HEK293 (cell line): ENCODE results near the gene MICAL3.
"Not testable (repeated sequence)": the region's sequence is repeated elsewhere in the genome, so short reads cannot be mapped to it uniquely, and the experiment has no call there.

Experiments used
- CTCF ChIA-PET: fragments of 350-600 bp; formaldehyde crosslinking; extraction: SDS; loops from one replicate; lab custom pipeline; 2021; ENCODE audit warnings: antibody characterized with exemption; lab: Yijun Ruan, JAX
- POLR2A ChIA-PET: fragments of 300-600 bp; formaldehyde crosslinking; extraction: SDS; loops from one replicate; lab custom pipeline; 2020; ENCODE audit warnings: antibody characterized with exemption, inconsistent platforms; lab: Yijun Ruan, JAX
- H3K27ac ChIP-seq: fragments of 200-500 bp; sonication (Bioruptor generic); 2 replicates; pipeline ENCODE4 v1.5.1; 2014; ENCODE audit warnings: low read depth, low read length, control low read depth, inconsistent platforms; ENCODE audit errors: extremely low read depth
- H3K36me3 ChIP-seq, 2 experiments: fragments of 200-500 bp in 1 of 2; sonication (Bioruptor generic) in 1 of 2; 1 replicate in 1 of 2; 2 replicates in 1 of 2; pipeline ENCODE4 v1.5.1; 2014 to 2017; ENCODE audit warnings: inconsistent platforms in 2 of 2, low read length in 2 of 2; ENCODE audit not compliant: control insufficient read depth in 2 of 2, insufficient read depth in 1 of 2
- H3K4me1 ChIP-seq: fragments of 200-500 bp; sonication (Bioruptor generic); 2 replicates; pipeline ENCODE4 v1.5.1; 2014; ENCODE audit warnings: mild to moderate bottlenecking, low read length, inconsistent platforms; ENCODE audit not compliant: control insufficient read depth, insufficient read depth
- H3K4me3 ChIP-seq: 2 replicates; pipeline ENCODE4 v1.5.1; 2011; ENCODE audit warnings: low read depth, mild to moderate bottlenecking, control low read depth, low read length, moderate library complexity
- H3K9me3 ChIP-seq: fragments of 200-500 bp; sonication (Bioruptor generic); 2 replicates; pipeline ENCODE4 v1.5.1; 2014; ENCODE audit warnings: low read depth, low read length, inconsistent platforms; ENCODE audit not compliant: control insufficient read depth, insufficient read depth
- GLIS2 ChIP-seq: fragments of 450-650 bp; formaldehyde crosslinking; IDR thresholded peaks from 2 replicates; pipeline ENCODE4 v1.5.1; 2016; ENCODE audit warnings: missing biosample characterization, missing genetic modification characterization
- KLF1 ChIP-seq: fragments of 450-650 bp; formaldehyde crosslinking; IDR thresholded peaks from 2 replicates; pipeline ENCODE4 v1.5.1; 2016; ENCODE audit warnings: missing biosample characterization, missing genetic modification characterization
- REST ChIP-seq: fragments of 450-650 bp; formaldehyde crosslinking; IDR thresholded peaks from 2 replicates; pipeline ENCODE4 v1.5.1; 2016; ENCODE audit warnings: missing biosample characterization, missing genetic modification characterization
- SP3 ChIP-seq: fragments of 450-650 bp; formaldehyde crosslinking; IDR thresholded peaks from 2 replicates; pipeline ENCODE4 v1.5.1; 2016; ENCODE audit warnings: missing biosample characterization, missing genetic modification characterization
- TCF7L2 ChIP-seq: IDR thresholded peaks from 2 replicates; pipeline ENCODE4 v1.6.1; 2011; ENCODE audit warnings: low read depth, mild to moderate bottlenecking, inconsistent platforms, low read length, moderate library complexity, borderline replicate concordance
- TRIM28 ChIP-seq: IDR thresholded peaks from 2 replicates; pipeline ENCODE4 v1.6.1; 2011; ENCODE audit warnings: low read length, control low read depth, borderline replicate concordance
- ZBTB11 ChIP-seq: fragments of 450-650 bp; formaldehyde crosslinking; conservative IDR thresholded peaks from 2 replicates; pipeline ENCODE4 v1.5.1; 2016; ENCODE audit warnings: low read depth, missing biosample characterization, missing genetic modification characterization
- ZBTB21 ChIP-seq: fragments of 450-650 bp; formaldehyde crosslinking; IDR thresholded peaks from 2 replicates; pipeline ENCODE4 v1.5.1; 2017; ENCODE audit warnings: missing biosample characterization, missing genetic modification characterization
- ZBTB8A ChIP-seq: fragments of 450-650 bp; formaldehyde crosslinking; IDR thresholded peaks from 2 replicates; pipeline ENCODE4 v1.5.1; 2016; ENCODE audit warnings: missing biosample characterization, missing genetic modification characterization
- ZNF10 ChIP-seq: fragments of 450-650 bp; formaldehyde crosslinking; IDR thresholded peaks from 2 replicates; pipeline ENCODE4 v1.5.1; 2017; ENCODE audit warnings: missing biosample characterization, missing genetic modification characterization
- ZNF138 ChIP-seq: fragments of 450-650 bp; formaldehyde crosslinking; IDR thresholded peaks from 2 replicates; pipeline ENCODE4 v1.5.1; 2016; ENCODE audit warnings: missing biosample characterization, missing genetic modification characterization, borderline replicate concordance
- ZNF174 ChIP-seq: fragments of 450-650 bp; formaldehyde crosslinking; IDR thresholded peaks from 2 replicates; pipeline ENCODE4 v1.5.0; 2017; ENCODE audit warnings: missing biosample characterization, mild to moderate bottlenecking, missing genetic modification characterization
- ZNF175 ChIP-seq: fragments of 450-650 bp; formaldehyde crosslinking; IDR thresholded peaks from 2 replicates; pipeline ENCODE4 v1.5.1; 2016; ENCODE audit warnings: missing biosample characterization, missing genetic modification characterization
- ZNF274 ChIP-seq, 2 experiments: fragments of 200-500 bp in 1 of 2; fragments of 450-650 bp in 1 of 2; sonication (Bioruptor generic) in 1 of 2; formaldehyde crosslinking in 1 of 2; IDR thresholded peaks; 2 replicates each; pipeline versions ENCODE4 v1.5.1 to v1.6.1; 2014 to 2016; ENCODE audit warnings: borderline replicate concordance in 1 of 2, inconsistent platforms in 1 of 2, low read length in 1 of 2, missing biosample characterization in 1 of 2, missing genetic modification characterization in 1 of 2
- ZNF302 ChIP-seq: fragments of 450-650 bp; formaldehyde crosslinking; IDR thresholded peaks from 2 replicates; pipeline ENCODE4 v1.5.1; 2016; ENCODE audit warnings: missing biosample characterization, missing genetic modification characterization, low read depth
- ZNF366 ChIP-seq: fragments of 450-650 bp; formaldehyde crosslinking; conservative IDR thresholded peaks from 2 replicates; pipeline ENCODE4 v1.5.1; 2016; ENCODE audit warnings: missing biosample characterization, missing genetic modification characterization
- ZNF404 ChIP-seq: fragments of 450-650 bp; formaldehyde crosslinking; IDR thresholded peaks from 2 replicates; pipeline ENCODE4 v1.5.1; 2017; ENCODE audit warnings: missing biosample characterization, missing genetic modification characterization
- ZNF433 ChIP-seq: fragments of 450-650 bp; formaldehyde crosslinking; IDR thresholded peaks from 2 replicates; pipeline ENCODE4 v1.5.1; 2016; ENCODE audit warnings: missing biosample characterization, missing genetic modification characterization, low read depth
- ZNF449 ChIP-seq: fragments of 450-650 bp; formaldehyde crosslinking; IDR thresholded peaks from 2 replicates; pipeline ENCODE4 v1.5.1; 2017; ENCODE audit warnings: missing biosample characterization, mild to moderate bottlenecking, missing genetic modification characterization, moderate library complexity
- ZNF510 ChIP-seq: fragments of 450-650 bp; formaldehyde crosslinking; IDR thresholded peaks from 2 replicates; pipeline ENCODE4 v1.5.1; 2018; ENCODE audit warnings: mild to moderate bottlenecking, missing genetic modification characterization, missing biosample characterization; ENCODE audit not compliant: insufficient replicate concordance
- ZNF521 ChIP-seq: fragments of 450-650 bp; formaldehyde crosslinking; IDR thresholded peaks from 2 replicates; pipeline ENCODE4 v1.5.1; 2017; ENCODE audit warnings: missing biosample characterization, mild to moderate bottlenecking, missing genetic modification characterization
- ZNF629 ChIP-seq: fragments of 450-650 bp; formaldehyde crosslinking; IDR thresholded peaks from 2 replicates; pipeline ENCODE4 v1.5.1; 2017; ENCODE audit warnings: missing biosample characterization, missing genetic modification characterization
- ZNF791 ChIP-seq: fragments of 450-650 bp; formaldehyde crosslinking; IDR thresholded peaks from 2 replicates; pipeline ENCODE4 v1.5.1; 2016; ENCODE audit warnings: missing biosample characterization, missing genetic modification characterization

Gene MICAL3

GRCh38 chr22:18064636-18065035, 40.3 kb upstream of the MICAL3 start:
- Histone ChIP-seq H3K36me3 (no peaks in the 10 kb centered on the region), H3K4me3 (no peak overlapping the region), H3K9me3 (no peaks in the 10 kb centered on the region), H3K4me1 (no peaks in the 10 kb centered on the region), H3K27ac (no peak overlapping the region)
- TF ChIP-seq ZNF521 (no peak), ZNF433 (no peak), SP3 (tag by site-specific recombination) (no peak), ZNF175 (tag by site-specific recombination) (no peak), ZBTB21 (tag by site-specific recombination) (no peak), ZNF629 (tag by site-specific recombination) (no peak)
- POLR2A ChIA-PET: interaction anchor here (0.5 to 1.0 kb wide), 3 partner anchors 10 to 41 kb away, joined by 3 to 4 read pairs (median 3); no protein-coding TSS in a partner anchor
- CTCF ChIA-PET: interaction anchor here (0.7 to 6.3 kb wide), 5 partner anchors 11 to 234 kb away, joined by 3 to 95 read pairs (median 4); partner anchors contain the start of genes MICAL3 and PEX26

- ChIA-PET POLR2A (interaction anchor here (1.3 kb wide), 1 partner anchor 14 kb away, joined by 5 read pairs; the partner anchor contains the start of gene PEX26), CTCF (interaction anchor here (2.1 to 6.3 kb wide), 3 partner anchors 11 to 233 kb away, joined by 9 to 95 read pairs (median 34); partner anchors contain the start of genes MICAL3 and PEX26)
- H3K9me3 ChIP-seq, H3K27ac ChIP-seq, H3K36me3 ChIP-seq, H3K4me1 ChIP-seq, H3K4me3 ChIP-seq: not testable (repeated sequence)
- TF ChIP-seq ZNF366 (tag by site-specific recombination): peak; percentile 48; the same call in 1 of the 2 replicates
Measured at GRCh38 chr22:18063715-18064114, 39.4 kb upstream of the MICAL3 start.

- Histone ChIP-seq H3K4me3 (no peak overlapping the region), H3K4me1 (0 out of 2 replicates have a peak, but pooled peaks cover 2% of the 10 kb centered on the region), H3K27ac (no peak overlapping the region), H3K9me3 (no peaks in the 10 kb centered on the region), H3K36me3 (no peaks in the 10 kb centered on the region)
- CTCF ChIA-PET: interaction anchor here (0.8 to 6.3 kb wide), 4 partner anchors 12 to 233 kb away, joined by 3 to 95 read pairs (median 22); partner anchors contain the start of genes MICAL3 and PEX26
- POLR2A ChIA-PET: interaction anchor here (1.3 kb wide), 1 partner anchor 14 kb away, joined by 5 read pairs; the partner anchor contains the start of gene PEX26
- TF ChIP-seq TCF7L2 (no peak), ZNF302 (no peak), ZNF791 (tag by site-specific recombination) (no peak), GLIS2 (no peak), REST (tag by site-specific recombination) (no peak), ZBTB11 (no peak), ZNF404 (tag by site-specific recombination) (no peak), KLF1 (tag by site-specific recombination) (no peak), ZNF510 (tag by site-specific recombination) (no peak), ZNF449 (tag by site-specific recombination) (no peak), TRIM28 (no peak), ZNF10 (tag by site-specific recombination) (no peak), ZNF521 (no peak), ZBTB8A (no peak), ZNF174 (tag by site-specific recombination) (no peak), ZNF138 (tag by site-specific recombination) (no peak), ZNF274 (IDR thresholded peaks at IDR 0.05; ENCODE audit: low read length) (no peak), ZNF274 (tag by site-specific recombination; IDR thresholded peaks at IDR 0.05; ENCODE audit: borderline replicate concordance) (no peak)
Measured at GRCh38 chr22:18063306-18063705, 38.9 kb upstream of the MICAL3 start.
